Activated CD4-positive, alpha-beta memory T cell treated with anti-CD3 and anti-CD28 coated beads for 36 hours (primary cell): ENCODE data around the gene DUSP16. TPM values are rescaled to one million over a fixed set of nuclear protein-coding genes. Genes with fewer than 3 reads are reported as not detected.

Source experiments
- CTCF ChIA-PET: fragments of 350-600 bp; sonication (Branson Sonifier 250); formaldehyde crosslinking; loops from one replicate; lab custom pipeline; 2021; ENCODE audit warnings: antibody characterized with exemption, inconsistent platforms; lab: Charles Lee
- POLR2A ChIA-PET: fragments of 350-600 bp; sonication (Branson Sonifier 250); formaldehyde crosslinking; loops from one replicate; lab custom pipeline; 2021; ENCODE audit warnings: antibody characterized with exemption; lab: Charles Lee
- DNase-seq: peaks from one replicate; pipeline ENCODE4 v3.0.0-alpha.2; 2020
- H3K27ac Mint-ChIP-seq: one replicate; pipeline ENCODE4 v1.8.0; 2021; ENCODE audit warnings: mixed read lengths
- H3K27me3 Mint-ChIP-seq: one replicate; pipeline ENCODE4 v1.8.0; 2021; ENCODE audit warnings: mixed read lengths
- H3K36me3 Mint-ChIP-seq: one replicate; pipeline ENCODE4 v1.8.0; 2021; ENCODE audit warnings: mixed read lengths
- H3K4me1 Mint-ChIP-seq: one replicate; pipeline ENCODE4 v1.8.0; 2021; ENCODE audit warnings: low read depth, mixed read lengths
- H3K4me3 Mint-ChIP-seq: one replicate; pipeline ENCODE4 v1.8.0; 2021; ENCODE audit warnings: mild to moderate bottlenecking, mixed read lengths
- H3K9me3 Mint-ChIP-seq: one replicate; pipeline ENCODE4 v1.8.0; 2021; ENCODE audit warnings: mixed read lengths
- intact Hi-C: fragments of 100-400 bp; cut with micrococcal nuclease; formaldehyde crosslinking; loops from one replicate; pipeline ENCODE4 v1.15.1; 2023
- total RNA-seq, 2 experiments: library from RNA; stranded (reverse); gene quantifications; one replicate each; pipeline ENCODE4 v1.2.3, GENCODE V29; 2021

DUSP16 gene
- total RNA-seq, 2 experiments from 2014 or later: 70.2 to 82.1 TPM

GRCh38 chr12:12559719-12560296 lies 2.9 kb downstream of the DUSP16 start:
- peaks cover 28% of the 10 kb centered on the region for H3K36me3 Mint-ChIP-seq
- intact Hi-C loops: loop anchor here (2.0 to 5.0 kb wide), 5 partner anchors 77 to 442 kb away; partner anchors contain the start of genes BORCS5 and HEBP1
- ChIA-PET POLR2A (interaction anchor here (1.0 to 4.0 kb wide), 7 partner anchors 11 to 159 kb away, joined by 3 to 33 read pairs (median 4); no protein-coding TSS in a partner anchor), CTCF (interaction anchor here (1.6 to 1.9 kb wide), 2 partner anchors 12 to 182 kb away, joined by 4 to 6 read pairs; no protein-coding TSS in a partner anchor)
- H3K4me3 Mint-ChIP-seq: peak overlapping the region; percentile 83
- peak overlapping the region; percentile 79 for H3K27ac Mint-ChIP-seq
- H3K9me3 Mint-ChIP-seq: peaks cover under 1% of the 10 kb centered on the region
- no peak for DNase-seq
- peaks cover 57% of the 10 kb centered on the region for H3K4me1 Mint-ChIP-seq
- H3K27me3 Mint-ChIP-seq: no peaks in the 10 kb centered on the region

- no peak for DNase-seq
- Mint-ChIP-seq H3K36me3 (peaks cover 34% of the 10 kb centered on the region), H3K4me3 (peak overlapping the region; percentile 83), H3K9me3 (no peaks in the 10 kb centered on the region), H3K27ac (no peak overlapping the region), H3K27me3 (no peaks in the 10 kb centered on the region), H3K4me1 (peaks cover 52% of the 10 kb centered on the region)
- CTCF ChIA-PET: interaction anchor here (1.2 to 1.6 kb wide), 4 partner anchors 11 to 181 kb away, joined by 3 to 4 read pairs (median 4); no protein-coding TSS in a partner anchor
- POLR2A ChIA-PET: interaction anchor here (1.1 to 4.0 kb wide), 8 partner anchors 11 to 167 kb away, joined by 3 to 33 read pairs (median 6); no protein-coding TSS in a partner anchor
- intact Hi-C loops: no loop called here
These were observed 4.4 kb downstream of the DUSP16 start for GRCh38 chr12:12558291-12558690.

GRCh38 chr12:12557733-12558132 lies 4.9 kb downstream of the DUSP16 start:
- Mint-ChIP-seq H3K27ac (no peak overlapping the region), H3K36me3 (peaks cover 36% of the 10 kb centered on the region), H3K27me3 (no peaks in the 10 kb centered on the region), H3K4me3 (peak overlapping the region; percentile 6), H3K9me3 (no peaks in the 10 kb centered on the region), H3K4me1 (peaks cover 48% of the 10 kb centered on the region)
- ChIA-PET POLR2A (interaction anchor here (1.4 to 4.0 kb wide), 4 partner anchors 53 to 161 kb away, joined by 3 to 33 read pairs (median 7); no protein-coding TSS in a partner anchor), CTCF (interaction anchor here (1.2 to 1.6 kb wide), 3 partner anchors 54 to 181 kb away, joined by 3 to 4 read pairs (median 4); no protein-coding TSS in a partner anchor)
- DNase-seq: no peak
- intact Hi-C loops: no loop called here

DNA sequence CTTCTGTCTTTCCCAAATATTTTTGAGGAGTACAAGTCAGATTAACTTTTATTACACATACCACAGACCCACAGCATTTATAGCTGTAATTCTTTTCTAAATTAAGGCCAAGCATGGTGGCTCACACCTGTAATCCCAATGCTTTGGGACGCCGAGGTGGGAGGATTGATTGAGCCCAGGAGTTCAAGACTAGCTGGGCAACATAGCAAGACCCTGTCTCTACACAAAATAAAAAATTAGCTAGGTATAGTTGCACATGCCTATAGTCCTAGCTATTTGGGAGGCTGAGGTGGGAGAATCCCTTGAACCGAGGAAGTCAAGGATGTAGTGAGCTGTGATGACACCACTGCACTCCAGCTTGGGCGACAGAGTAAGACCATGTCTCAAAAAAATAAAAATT lies 7.0 kb downstream of the DUSP16 start:
- DNase-seq: no peak
- H3K36me3 Mint-ChIP-seq: peaks cover 39% of the 10 kb centered on the region
- no peaks in the 10 kb centered on the region for H3K9me3 Mint-ChIP-seq
- POLR2A ChIA-PET: interaction anchor here (0.7 to 1.1 kb wide), 2 partner anchors 21 to 50 kb away, joined by 3 read pairs; no protein-coding TSS in a partner anchor
- peaks cover 53% of the 10 kb centered on the region for H3K4me1 Mint-ChIP-seq
- no peak overlapping the region for H3K4me3 Mint-ChIP-seq
- intact Hi-C loops: no loop called here
- H3K27me3 Mint-ChIP-seq: no peaks in the 10 kb centered on the region
- no peak overlapping the region for H3K27ac Mint-ChIP-seq
- CTCF ChIA-PET: interaction anchor here (1.2 to 1.8 kb wide), 4 partner anchors 9 to 100 kb away, joined by 3 to 6 read pairs (median 4); no protein-coding TSS in a partner anchor

DNA sequence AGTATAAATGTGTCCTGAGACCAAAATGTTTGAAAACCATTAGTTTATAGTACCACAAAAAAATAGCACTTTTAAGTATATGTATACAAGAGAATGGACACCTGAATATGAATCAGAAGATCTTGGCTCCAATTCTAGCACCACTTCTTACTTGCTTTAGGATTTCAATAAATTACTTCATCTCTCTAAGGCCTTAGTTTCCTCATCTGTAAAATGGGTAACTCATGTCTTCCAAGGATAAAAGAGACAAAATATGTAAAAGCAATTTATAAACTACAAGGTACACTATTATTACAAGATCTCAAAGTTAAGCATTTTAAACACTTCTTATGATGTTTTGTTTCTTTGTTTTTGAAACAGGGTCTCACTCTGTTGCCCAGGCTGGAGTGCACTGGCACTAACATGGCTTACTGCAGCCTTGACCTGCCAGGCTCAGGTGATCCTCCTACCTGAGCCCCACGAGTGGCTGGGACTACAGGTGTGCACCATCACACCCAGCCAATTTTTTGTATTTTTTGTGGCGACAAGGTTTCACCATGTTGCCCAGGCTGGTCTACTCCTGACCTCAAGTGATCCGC lies 9.4 kb downstream of the DUSP16 start:
- intact Hi-C loops: no loop called here
- no peaks in the 10 kb centered on the region for H3K27me3 Mint-ChIP-seq
- H3K9me3 Mint-ChIP-seq: no peaks in the 10 kb centered on the region
- peaks cover 28% of the 10 kb centered on the region for H3K36me3 Mint-ChIP-seq
- H3K4me3 Mint-ChIP-seq: no peak overlapping the region
- peaks cover 51% of the 10 kb centered on the region for H3K4me1 Mint-ChIP-seq
- no peak for DNase-seq
- POLR2A ChIA-PET: no interaction called here
- CTCF ChIA-PET: no interaction called here
- no peak overlapping the region for H3K27ac Mint-ChIP-seq

- Mint-ChIP-seq H3K4me3 (no peak overlapping the region), H3K9me3 (no peaks in the 10 kb centered on the region), H3K36me3 (peaks cover 23% of the 10 kb centered on the region), H3K27ac (no peak overlapping the region), H3K4me1 (peaks cover 43% of the 10 kb centered on the region), H3K27me3 (no peaks in the 10 kb centered on the region)
- intact Hi-C loops: no loop called here
- CTCF ChIA-PET: interaction anchor here (0.6 kb wide), 1 partner anchor 68 kb away, joined by 4 read pairs; no protein-coding TSS in a partner anchor
- POLR2A ChIA-PET: interaction anchor here (0.6 kb wide), 1 partner anchor 45 kb away, joined by 3 read pairs; no protein-coding TSS in a partner anchor
- no peak for DNase-seq
These were observed 11.5 kb downstream of the DUSP16 start for GRCh38 chr12:12551115-12551514.

- Mint-ChIP-seq H3K9me3 (no peaks in the 10 kb centered on the region), H3K36me3 (peaks cover 27% of the 10 kb centered on the region), H3K27me3 (no peaks in the 10 kb centered on the region), H3K4me1 (peaks cover 41% of the 10 kb centered on the region), H3K4me3 (no peak overlapping the region), H3K27ac (no peak overlapping the region)
- CTCF ChIA-PET: interaction anchor here (1.6 kb wide), 1 partner anchor 175 kb away, joined by 4 read pairs; no protein-coding TSS in a partner anchor
- intact Hi-C loops: no loop called here
- POLR2A ChIA-PET: no interaction called here
- no peak for DNase-seq
These were observed 12.4 kb downstream of the DUSP16 start for GRCh38 chr12:12550277-12550676.

GRCh38 chr12:12549426-12549825 lies 13.2 kb downstream of the DUSP16 start:
- H3K4me1 Mint-ChIP-seq: peaks cover 37% of the 10 kb centered on the region
- POLR2A ChIA-PET: interaction anchor here (1.9 kb wide), 1 partner anchor 11 kb away, joined by 10 read pairs; no protein-coding TSS in a partner anchor
- H3K27me3 Mint-ChIP-seq: no peaks in the 10 kb centered on the region
- DNase-seq: no peak
- intact Hi-C loops: no loop called here
- CTCF ChIA-PET: interaction anchor here (1.2 to 1.6 kb wide), 2 partner anchors 22 to 175 kb away, joined by 3 to 4 read pairs; no protein-coding TSS in a partner anchor
- no peak overlapping the region for H3K27ac Mint-ChIP-seq
- no peak overlapping the region for H3K4me3 Mint-ChIP-seq
- H3K36me3 Mint-ChIP-seq: peaks cover 22% of the 10 kb centered on the region
- H3K9me3 Mint-ChIP-seq: no peaks in the 10 kb centered on the region

DNA sequence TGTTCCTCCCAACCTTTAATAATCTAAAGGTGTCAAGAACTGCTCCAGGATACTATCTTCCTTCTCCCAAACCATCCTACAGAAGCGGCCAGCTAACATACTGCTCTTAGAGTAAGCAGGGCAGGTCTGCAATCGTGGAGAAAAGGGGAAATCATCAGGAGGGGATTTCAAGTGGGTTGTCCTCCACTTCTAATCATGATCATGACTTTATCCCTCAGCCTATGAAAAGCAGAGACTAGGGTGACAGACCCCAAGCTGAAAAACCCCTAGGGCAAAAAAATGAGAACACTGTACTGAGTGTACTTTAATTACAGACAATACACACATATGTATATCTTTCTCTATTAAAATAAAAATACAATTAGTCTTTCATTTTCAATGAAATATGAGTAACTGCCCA lies 13.9 kb downstream of the DUSP16 start:
- CTCF ChIA-PET: interaction anchor here (1.2 to 1.6 kb wide), 2 partner anchors 21 to 174 kb away, joined by 3 to 4 read pairs; no protein-coding TSS in a partner anchor
- Mint-ChIP-seq H3K4me1 (peaks cover 43% of the 10 kb centered on the region), H3K4me3 (no peak overlapping the region)

DNA sequence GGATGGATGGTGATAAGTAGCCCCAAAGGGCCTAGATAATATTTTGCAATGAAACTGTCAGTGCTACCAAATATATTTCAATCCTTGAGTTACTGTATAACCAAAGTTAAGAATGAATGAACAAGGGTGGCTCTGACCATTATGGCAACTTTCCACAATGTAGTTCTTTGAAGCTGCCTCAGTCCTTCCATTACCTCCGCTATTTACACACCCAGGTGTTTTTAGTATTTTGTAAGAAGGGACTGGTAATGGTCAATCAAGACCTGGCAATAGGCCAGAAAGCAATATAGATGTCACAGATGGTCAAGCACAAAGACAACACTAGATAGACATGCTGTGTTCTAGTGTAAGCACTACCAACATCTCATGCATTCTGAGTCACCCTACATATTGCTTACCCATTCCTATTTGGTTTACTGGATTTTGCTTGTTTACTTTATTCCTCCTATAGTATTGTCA lies 16.3 kb downstream of the DUSP16 start:
- ChIA-PET CTCF (interaction anchor here (0.7 kb wide), 1 partner anchor 17 kb away, joined by 4 read pairs; the partner anchor contains the start of gene DUSP16), POLR2A (no interaction called here)
- intact Hi-C loops: no loop called here
- Mint-ChIP-seq H3K36me3 (peaks cover 22% of the 10 kb centered on the region), H3K4me1 (peaks cover 48% of the 10 kb centered on the region), H3K9me3 (no peaks in the 10 kb centered on the region), H3K27ac (no peak overlapping the region), H3K4me3 (no peak overlapping the region), H3K27me3 (no peaks in the 10 kb centered on the region)
- DNase-seq: no peak

More for the DNA sequence above, 13.9 kb downstream of the DUSP16 start:
- DNase-seq: no peak
- intact Hi-C loops: no loop called here
- Mint-ChIP-seq H3K9me3 (no peaks in the 10 kb centered on the region), H3K27me3 (no peaks in the 10 kb centered on the region), H3K36me3 (peaks cover 21% of the 10 kb centered on the region), H3K27ac (no peak overlapping the region)
- POLR2A ChIA-PET: interaction anchor here (1.6 to 1.9 kb wide), 3 partner anchors 12 to 43 kb away, joined by 6 to 10 read pairs (median 7); no protein-coding TSS in a partner anchor

GRCh38 chr12:12543959-12544358 lies 18.7 kb downstream of the DUSP16 start:
- Mint-ChIP-seq H3K27me3 (no peaks in the 10 kb centered on the region), H3K4me1 (peaks cover 41% of the 10 kb centered on the region), H3K27ac (peak overlapping the region; percentile 26), H3K4me3 (no peak overlapping the region), H3K36me3 (peaks cover 28% of the 10 kb centered on the region), H3K9me3 (no peaks in the 10 kb centered on the region)
- CTCF ChIA-PET: interaction anchor here (0.6 to 1.6 kb wide), 7 partner anchors 13 to 535 kb away, joined by 3 to 6 read pairs (median 3); partner anchors contain the start of gene DUSP16
- no peak for DNase-seq
- intact Hi-C loops: no loop called here
- POLR2A ChIA-PET: interaction anchor here (0.9 kb wide), 1 partner anchor 24 kb away, joined by 3 read pairs; no protein-coding TSS in a partner anchor
